DND-41 (cell line): Measurements from ENCODE around the gene SLC7A9.

Experiments used
- ATAC-seq: fragments of 200-7000 bp; cut with Tn5 transposase; 3 replicates; pipeline ENCODE4 v1.9.1; 2021; ENCODE audit warnings: low read depth; ENCODE audit not compliant: insufficient read depth
- DNase-seq: peaks from one replicate; pipeline ENCODE4 v3.0.0-alpha.2; 2020
- H2AFZ ChIP-seq: 2 replicates; pipeline ENCODE4 v1.6.0; 2012; ENCODE audit warnings: low read depth, low read length
- H3K27ac ChIP-seq: 2 replicates; pipeline ENCODE4 v1.5.1; 2012; ENCODE audit warnings: low read length, inconsistent platforms
- H3K27me3 ChIP-seq: fragments of 200-600 bp; sonication (generic); 2 replicates; pipeline ENCODE4 v1.6.0; 2012; ENCODE audit warnings: low read length, mild to moderate bottlenecking, inconsistent platforms; ENCODE audit not compliant: insufficient read depth, poor library complexity
- H3K36me3 ChIP-seq: 2 replicates; pipeline ENCODE4 v1.5.1; 2012; ENCODE audit warnings: low read length, inconsistent platforms; ENCODE audit not compliant: insufficient read depth
- H3K4me1 ChIP-seq: 2 replicates; pipeline ENCODE4 v1.5.1; 2012; ENCODE audit warnings: mild to moderate bottlenecking, low read length; ENCODE audit not compliant: insufficient read depth
- H3K4me2 ChIP-seq: 2 replicates; pipeline ENCODE4 v1.6.0; 2012; ENCODE audit warnings: mild to moderate bottlenecking, moderate library complexity, low read length, inconsistent platforms; ENCODE audit not compliant: insufficient read depth
- H3K4me3 ChIP-seq, 2 experiments: fragments of 200-600 bp in 1 of 2; shearing (Covaris generic) in 1 of 2; 2 replicates each; pipeline ENCODE4 v1.5.1; 2012 to 2016; ENCODE audit warnings: inconsistent platforms in 2 of 2, low read length in 2 of 2, mild to moderate bottlenecking in 2 of 2, low read depth in 1 of 2, moderate library complexity in 1 of 2
- H3K79me2 ChIP-seq: 2 replicates; pipeline ENCODE4 v1.6.0; 2012; ENCODE audit warnings: low read length, inconsistent platforms; ENCODE audit not compliant: insufficient read depth
- H3K9ac ChIP-seq: 2 replicates; pipeline ENCODE4 v1.6.0; 2012; ENCODE audit warnings: low read depth, mild to moderate bottlenecking, inconsistent platforms, low read length, moderate library complexity
- H3K9me3 ChIP-seq: 2 replicates; pipeline ENCODE4 v1.5.1; 2012; ENCODE audit warnings: low read length, moderate library complexity, mild to moderate bottlenecking, inconsistent platforms; ENCODE audit not compliant: insufficient read depth, severe bottlenecking
- H4K20me1 ChIP-seq: 2 replicates; pipeline ENCODE4 v1.6.0; 2012; ENCODE audit warnings: low read length; ENCODE audit not compliant: insufficient read depth
- CTCF ChIP-seq: IDR thresholded peaks from 2 replicates; pipeline ENCODE4 v1.5.1; 2012; ENCODE audit warnings: borderline replicate concordance, low read length, moderate library complexity, mild to moderate bottlenecking; ENCODE audit not compliant: poor library complexity, severe bottlenecking; ENCODE audit errors: extremely low read depth
- EZH2 ChIP-seq: IDR thresholded peaks from 3 replicates; pipeline ENCODE4 v1.6.1; 2012; ENCODE audit warnings: borderline replicate concordance, low read depth, mild to moderate bottlenecking, moderate library complexity, low read length, inconsistent platforms; ENCODE audit not compliant: severe bottlenecking

Gene SLC7A9

DNA sequence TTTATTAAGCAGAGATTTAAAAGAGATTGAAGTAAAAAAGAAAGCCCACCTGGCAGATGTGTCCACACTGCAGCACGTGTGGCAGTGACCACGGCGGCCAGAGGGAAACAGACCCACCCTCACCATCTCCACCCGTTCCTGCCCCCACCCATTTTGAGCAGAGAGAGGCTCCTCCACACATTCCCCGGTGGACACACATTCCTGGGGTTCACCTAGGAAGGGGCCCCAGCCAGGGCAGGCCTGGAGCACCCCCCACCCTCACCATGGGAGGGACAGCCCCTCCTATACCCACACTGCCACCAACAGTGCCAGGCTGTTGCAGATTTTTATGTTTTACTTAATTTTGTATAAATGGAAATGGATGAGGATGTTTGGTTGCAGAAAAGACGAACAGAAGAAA lies 54.9 kb downstream of the SLC7A9 start:
- Histone ChIP-seq H3K36me3 (no peaks in the 10 kb centered on the region), H3K4me1 (no peaks in the 10 kb centered on the region), H3K27ac (no peak overlapping the region), H4K20me1 (0 out of 2 replicates have a peak, but pooled peaks cover 5% of the 10 kb centered on the region), H3K9me3 (no peaks in the 10 kb centered on the region), H3K9ac (no peak overlapping the region), H3K79me2 (no peaks in the 10 kb centered on the region), H3K4me3 (no peak overlapping the region), H2AFZ (no peak overlapping the region), H3K4me2 (no peak overlapping the region), H3K27me3 (no peaks in the 10 kb centered on the region)
- no peak for TF ChIP-seq EZH2
- TF ChIP-seq CTCF = no peak
- ATAC-seq (no peak), DNase-seq (no peak)

- no peak for TF ChIP-seq CTCF
- no peak for TF ChIP-seq EZH2
- Histone ChIP-seq H3K79me2 (no peaks in the 10 kb centered on the region), H3K36me3 (no peaks in the 10 kb centered on the region), H3K27ac (no peak overlapping the region), H3K4me2 (no peak overlapping the region), H3K27me3 (peaks cover 5% of the 10 kb centered on the region), H4K20me1 (0 out of 2 replicates have a peak, but pooled peaks cover 5% of the 10 kb centered on the region), H2AFZ (no peak overlapping the region), H3K4me1 (no peaks in the 10 kb centered on the region), H3K4me3 (no peak overlapping the region), H3K9me3 (no peaks in the 10 kb centered on the region), H3K9ac (no peak overlapping the region)
- ATAC-seq (no peak), DNase-seq (no peak)
Observed at GRCh38 chr19:32813862-32814425, 55.6 kb downstream of the SLC7A9 start.

GRCh38 chr19:32812571-32812970 lies 57.0 kb downstream of the SLC7A9 start:
- Histone ChIP-seq H3K9ac (no peak overlapping the region), H3K4me3 (no peak overlapping the region), H3K27me3 (peaks cover 8% of the 10 kb centered on the region), H3K36me3 (no peaks in the 10 kb centered on the region), H4K20me1 (no peaks in the 10 kb centered on the region), H3K27ac (no peak overlapping the region), H3K4me2 (no peak overlapping the region), H3K9me3 (no peaks in the 10 kb centered on the region), H3K4me1 (no peaks in the 10 kb centered on the region), H2AFZ (no peak overlapping the region), H3K79me2 (no peaks in the 10 kb centered on the region)
- DNase-seq (no peak), ATAC-seq (no peak)
- TF ChIP-seq EZH2 (no peak), CTCF (no peak)
